ENCODE results near the gene SBF2. TPM values are rescaled to one million over a fixed set of nuclear protein-coding genes. Genes with fewer than 3 reads are reported as not detected.

SBF2 gene
- total RNA-seq, 1 experiment from 2014 or later = 30.2 TPM

DNA sequence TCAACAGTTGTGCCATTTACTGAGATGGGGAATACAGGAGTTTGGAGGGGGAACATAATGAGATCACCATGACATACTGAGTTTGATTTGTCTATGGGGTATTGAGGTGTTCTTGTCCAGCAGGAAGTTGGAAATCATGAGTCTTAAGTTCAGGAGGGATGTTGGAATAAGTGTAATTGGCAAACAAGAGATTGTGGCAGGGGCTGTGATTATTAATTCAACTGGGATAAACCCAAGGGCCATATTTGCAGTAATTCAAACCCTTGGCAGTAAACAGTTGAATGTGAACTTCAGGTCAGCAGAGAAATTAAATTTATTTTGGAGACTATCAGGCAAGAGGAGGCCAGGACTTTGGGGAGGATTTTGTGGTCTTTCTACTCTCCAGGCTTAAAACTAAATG lies 44.3 kb upstream of the SBF2 start:
- Histone ChIP-seq H4K20me1 (ENCODE audit: control insufficient read depth, insufficient read depth, insufficient read length) (no peaks in the 10 kb centered on the region), H2AK5ac (ENCODE audit: insufficient read length, low read length) (no peak overlapping the region), H3K79me2 (ENCODE audit: insufficient read depth, low read length) (no peaks in the 10 kb centered on the region), H3K4me2 (ENCODE audit: insufficient read depth, insufficient read length, low read length) (no peak overlapping the region), H3K18ac (ENCODE audit: insufficient read length, low read depth, low read length) (no peak overlapping the region), H2BK120ac (ENCODE audit: low read depth, low read length, poor library complexity, severe bottlenecking) (no peak overlapping the region), H3K9ac (ENCODE audit: extremely low read depth, insufficient read length, low read length) (no peak overlapping the region), H3K23me2 (ENCODE audit: insufficient read length, low read depth, low read length, poor library complexity, severe bottlenecking) (no peaks in the 10 kb centered on the region), H3K4ac (ENCODE audit: low read depth, low read length) (no peak overlapping the region), H2BK20ac (ENCODE audit: low read depth, low read length, poor library complexity, severe bottlenecking) (no peak overlapping the region), H3K4me1 (ENCODE audit: insufficient read depth, low read length) (no peaks in the 10 kb centered on the region), H3K79me1 (ENCODE audit: insufficient read depth, low read depth, low read length, poor library complexity, severe bottlenecking) (no peaks in the 10 kb centered on the region), H4K5ac (ENCODE audit: insufficient read length, low read depth, low read length) (no peak overlapping the region), H4K91ac (ENCODE audit: insufficient read length, low read depth, low read length) (no peak overlapping the region), H3T11ph (ENCODE audit: low read length) (no peak overlapping the region), H2BK15ac (ENCODE audit: low read depth, low read length) (no peak overlapping the region), H3K9me3 (ENCODE audit: control insufficient read depth, low read depth, low read length) (no peaks in the 10 kb centered on the region), H2BK5ac (ENCODE audit: insufficient read length, low read length) (no peak overlapping the region), H3K23ac (ENCODE audit: insufficient read length, low read depth, low read length) (no peak overlapping the region), H2BK12ac (ENCODE audit: insufficient read length, low read depth, low read length) (no peak overlapping the region), H3K56ac (ENCODE audit: insufficient read length, low read depth, low read length) (no peak overlapping the region), H3K27me3 (ENCODE audit: insufficient read depth, low read length) (no peaks in the 10 kb centered on the region), H3K14ac (ENCODE audit: insufficient read depth, low read length) (no peak overlapping the region), H4K8ac (replicated peaks; ENCODE audit: insufficient read length, low read depth, low read length) (no peak overlapping the region), H2AFZ (ENCODE audit: low read length) (no peak overlapping the region), H3K27ac (ENCODE audit: insufficient read length, low read depth, low read length) (no peak overlapping the region)
- H3K4me3 Mint-ChIP-seq = no peak overlapping the region
- H3K9me3 Mint-ChIP-seq = peaks cover 0 to 8% of the 10 kb centered on the region in 2 experiments; a peak in 3 of 5 replicates
- peaks cover 0 to 5% (median 0%) of the 10 kb centered on the region in 3 experiments; a peak in 3 of 7 replicates for H3K36me3 Mint-ChIP-seq (ENCODE audit: insufficient read depth in 1 of 3, low read depth in 3 of 3)
- TF ChIP-seq CTCF (conservative IDR thresholded peaks at IDR 0.05) = no peak
- H3K27me3 Mint-ChIP-seq (ENCODE audit: low read depth) = peaks cover 9% of the 10 kb centered on the region; the same call in 1 of the 2 replicates
- no peaks in the 10 kb centered on the region for H3K4me1 Mint-ChIP-seq
- H3K27ac Mint-ChIP-seq = no peak overlapping the region
- no peak for DNase-seq

Measured in H9 (cell line).